Fibroblast of lung (primary cell): ENCODE results near the gene MBNL1.

ENCODE experiments used
- CTCF ChIP-seq, 2 donors: IDR thresholded peaks in 1 of 2; conservative IDR thresholded peaks in 1 of 2; 1 replicate in 1 of 2; 2 replicates in 1 of 2; pipeline ENCODE4 v1.5.1; 2011 to 2012; ENCODE audit warnings: low read length in 2 of 2, control low read depth in 1 of 2, inconsistent platforms in 1 of 2, low read depth in 1 of 2, mild to moderate bottlenecking in 1 of 2
- EZH2 ChIP-seq: IDR thresholded peaks from 2 replicates; pipeline ENCODE4 v1.5.1; 2012; ENCODE audit warnings: low read length, control low read depth, mild to moderate bottlenecking; ENCODE audit errors: missing control alignments

- TF ChIP-seq CTCF (conservative IDR thresholded peaks at IDR 0.05 in 1 of 2, IDR thresholded peaks at IDR 0.05 in 1 of 2; ENCODE audit: low read depth in 1 of 2, low read length in 2 of 2) = no peak
- TF ChIP-seq EZH2 = no peak
Measured at GRCh38 chr3:152308475-152308844, 39.7 kb downstream of the MBNL1 start.
